SJSA1 (cell line): ENCODE data around the gene GALNT7. TPM values are rescaled to one million over a fixed set of nuclear protein-coding genes. Genes with fewer than 3 reads are reported as not detected.

Source experiments
- DNase-seq, 2 experiments: peaks; one replicate each; pipeline ENCODE4 v3.0.0-alpha.2; 2015 to 2020; ENCODE audit warnings: low spot score in 2 of 2, low read depth in 1 of 2
- H3K27ac ChIP-seq: fragments of 250-450 bp; sonication (Bioruptor Pico); 2 replicates; pipeline ENCODE4 v1.5.1; 2020; ENCODE audit warnings: mild to moderate bottlenecking, moderate library complexity
- H3K27me3 ChIP-seq: fragments of 250-450 bp; sonication (Bioruptor Pico); replicated peaks from 2 replicates; pipeline ENCODE4 v1.5.1; 2020; ENCODE audit warnings: mild to moderate bottlenecking, moderate library complexity
- H3K36me3 ChIP-seq: fragments of 250-450 bp; sonication (Bioruptor Pico); 2 replicates; pipeline ENCODE4 v1.5.1; 2020; ENCODE audit warnings: mild to moderate bottlenecking
- H3K4me1 ChIP-seq: fragments of 250-450 bp; sonication (Bioruptor Pico); replicated peaks from 2 replicates; pipeline ENCODE4 v1.6.1; 2021; ENCODE audit warnings: mild to moderate bottlenecking
- H3K4me3 ChIP-seq: fragments of 250-450 bp; sonication (Bioruptor Pico); 2 replicates; pipeline ENCODE4 v1.5.1; 2020; ENCODE audit warnings: mild to moderate bottlenecking
- H3K9me3 ChIP-seq: fragments of 250-450 bp; sonication (Bioruptor Pico); replicated peaks from 2 replicates; pipeline ENCODE4 v1.5.1; 2020; ENCODE audit warnings: mild to moderate bottlenecking
- total RNA-seq: library from RNA; depleted of rRNA; stranded (reverse); fragments of >200 nt; shearing (Covaris generic); gene quantifications from 2 replicates; pipeline ENCODE4 v1.2.3, GENCODE V29; 2014

GALNT7 gene
- total RNA-seq, 1 experiment from 2014 or later, result 24.7 TPM

GRCh38 chr4:173332963-173333657 is 164.5 kb downstream of the GALNT7 start:
- peak in 1 of 2 experiments; percentile 51 for DNase-seq
- no peaks in the 10 kb centered on the region for H3K27me3 ChIP-seq
- H3K4me3 ChIP-seq, result peak overlapping the region; percentile 78
- H3K36me3 ChIP-seq, result peaks cover 57% of the 10 kb centered on the region
- peak overlapping the region; percentile 98 for H3K27ac ChIP-seq
- no peaks in the 10 kb centered on the region for H3K9me3 ChIP-seq
- H3K4me1 ChIP-seq, result peaks cover 30% of the 10 kb centered on the region

- DNase-seq, result peak in 1 of 2 experiments; percentile 61
Observed at GRCh38 chr4:173333658-173334084, 165.1 kb downstream of the GALNT7 start.

GRCh38 chr4:173334085-173334890 is 165.7 kb downstream of the GALNT7 start, which contains the start of gene HMGB2:
Gene HMGB2, minus strand, starts transcription at chr4:173334358. Its CDS starts 709 bp downstream, at chr4:173333649.
- peaks cover 46% of the 10 kb centered on the region for H3K36me3 ChIP-seq
- H3K27me3 ChIP-seq, result no peaks in the 10 kb centered on the region
- no peaks in the 10 kb centered on the region for H3K9me3 ChIP-seq
- H3K27ac ChIP-seq, result peak within 1 kb of the TSS; percentile 98
- H3K4me3 ChIP-seq, result peak within 1 kb of the TSS; percentile 78
- peak; percentile 99 to 100 for DNase-seq
- peaks cover 30% of the 10 kb centered on the region for H3K4me1 ChIP-seq

More at GRCh38 chr4:173333658-173334084, 165.1 kb downstream of the GALNT7 start:
- no peaks in the 10 kb centered on the region for H3K27me3 ChIP-seq
- peak overlapping the region; percentile 78 for H3K4me3 ChIP-seq
- H3K36me3 ChIP-seq, result peaks cover 52% of the 10 kb centered on the region
- H3K9me3 ChIP-seq, result no peaks in the 10 kb centered on the region
- peaks cover 30% of the 10 kb centered on the region for H3K4me1 ChIP-seq
- peak overlapping the region; percentile 98 for H3K27ac ChIP-seq

GRCh38 chr4:173334891-173335752 is 166.5 kb downstream of the GALNT7 start:
- Histone ChIP-seq H3K36me3 (peaks cover 37% of the 10 kb centered on the region), H3K4me3 (peak overlapping the region; percentile 78), H3K27me3 (no peaks in the 10 kb centered on the region), H3K27ac (peak overlapping the region; percentile 98), H3K4me1 (peaks cover 30% of the 10 kb centered on the region), H3K9me3 (no peaks in the 10 kb centered on the region)
- peak; percentile 92 to 96 for DNase-seq

GRCh38 chr4:173337463-173337862 is 168.9 kb downstream of the GALNT7 start:
- Histone ChIP-seq H3K4me1 (peaks cover 20% of the 10 kb centered on the region), H3K27ac (no peak overlapping the region), H3K27me3 (no peaks in the 10 kb centered on the region), H3K4me3 (no peak overlapping the region), H3K9me3 (no peaks in the 10 kb centered on the region), H3K36me3 (peaks cover 16% of the 10 kb centered on the region)
- no peak for DNase-seq

GRCh38 chr4:173343832-173344397 is 175.3 kb downstream of the GALNT7 start:
- peaks cover 18% of the 10 kb centered on the region for H3K4me1 ChIP-seq
- no peak overlapping the region for H3K27ac ChIP-seq
- H3K4me3 ChIP-seq, result no peak overlapping the region
- DNase-seq, result no peak
- no peaks in the 10 kb centered on the region for H3K9me3 ChIP-seq
- no peaks in the 10 kb centered on the region for H3K36me3 ChIP-seq
- no peaks in the 10 kb centered on the region for H3K27me3 ChIP-seq

GRCh38 chr4:173345648-173346047 is 177.0 kb downstream of the GALNT7 start:
- Histone ChIP-seq H3K27ac (peak overlapping the region; percentile 85), H3K4me3 (no peak overlapping the region), H3K4me1 (peaks cover 18% of the 10 kb centered on the region)

GRCh38 chr4:173346074-173346473 is 177.5 kb downstream of the GALNT7 start:
- Histone ChIP-seq H3K27ac (peak overlapping the region; percentile 85), H3K4me3 (no peak overlapping the region)

More at GRCh38 chr4:173345648-173346047, 177.0 kb downstream of the GALNT7 start:
- no peaks in the 10 kb centered on the region for H3K9me3 ChIP-seq
- no peaks in the 10 kb centered on the region for H3K36me3 ChIP-seq
- DNase-seq, result no peak
- no peaks in the 10 kb centered on the region for H3K27me3 ChIP-seq

GRCh38 chr4:173347467-173347866 is 178.9 kb downstream of the GALNT7 start:
- no peak overlapping the region for H3K27ac ChIP-seq
- peaks cover 18% of the 10 kb centered on the region for H3K4me1 ChIP-seq
- no peak for DNase-seq
- H3K9me3 ChIP-seq, result no peaks in the 10 kb centered on the region
- H3K36me3 ChIP-seq, result no peaks in the 10 kb centered on the region
- H3K4me3 ChIP-seq, result no peak overlapping the region
- no peaks in the 10 kb centered on the region for H3K27me3 ChIP-seq

More at GRCh38 chr4:173346074-173346473, 177.5 kb downstream of the GALNT7 start:
- H3K9me3 ChIP-seq, result no peaks in the 10 kb centered on the region
- peak; percentile 80 to 88 for DNase-seq
- H3K4me1 ChIP-seq, result peaks cover 18% of the 10 kb centered on the region
- H3K36me3 ChIP-seq, result no peaks in the 10 kb centered on the region
- H3K27me3 ChIP-seq, result no peaks in the 10 kb centered on the region

GRCh38 chr4:173357939-173358338 is 189.3 kb downstream of the GALNT7 start:
- H3K9me3 ChIP-seq, result no peaks in the 10 kb centered on the region
- no peaks in the 10 kb centered on the region for H3K4me1 ChIP-seq
- no peak for DNase-seq
- no peaks in the 10 kb centered on the region for H3K27me3 ChIP-seq
- H3K27ac ChIP-seq, result no peak overlapping the region
- H3K4me3 ChIP-seq, result no peak overlapping the region
- H3K36me3 ChIP-seq, result no peaks in the 10 kb centered on the region

- no peaks in the 10 kb centered on the region for H3K27me3 ChIP-seq
- H3K36me3 ChIP-seq, result no peaks in the 10 kb centered on the region
- DNase-seq, result peak in 1 of 2 experiments; percentile 28
- no peaks in the 10 kb centered on the region for H3K4me1 ChIP-seq
- no peaks in the 10 kb centered on the region for H3K9me3 ChIP-seq
- no peak overlapping the region for H3K4me3 ChIP-seq
- H3K27ac ChIP-seq, result no peak overlapping the region
Observed at GRCh38 chr4:173360587-173361221, 192.1 kb downstream of the GALNT7 start.

GRCh38 chr4:173362666-173363065 is 194.1 kb downstream of the GALNT7 start:
- Histone ChIP-seq H3K9me3 (no peaks in the 10 kb centered on the region; the same call in 1 of the 2 replicates), H3K36me3 (no peaks in the 10 kb centered on the region), H3K27ac (no peak overlapping the region), H3K4me1 (peaks cover 7% of the 10 kb centered on the region), H3K4me3 (no peak overlapping the region), H3K27me3 (no peaks in the 10 kb centered on the region)
- no peak for DNase-seq
